ENCODE data around the gene TRPM4.

GRCh38 chr19:49120325-49120683 lies 37.3 kb upstream of the TRPM4 start:
- TF ChIP-seq CTCF (IDR thresholded peaks at IDR 0.05), result no peak
- TF ChIP-seq POLR2A (IDR thresholded peaks at IDR 0.05), result no peak
